Stimulated activated CD8-positive, alpha-beta memory T cell treated with anti-CD3 and anti-CD28 coated beads, Interleukin-2, amount 100 ng/mL, for 1 hour (primary cell): ENCODE results near the gene SEPTIN12.

Experiments
- DNase-seq, 2 donors: peaks; one replicate each; pipeline ENCODE4 v3.0.0-alpha.2; 2020; ENCODE audit warnings: low read depth in 2 of 2

SEPTIN12 gene

DNA sequence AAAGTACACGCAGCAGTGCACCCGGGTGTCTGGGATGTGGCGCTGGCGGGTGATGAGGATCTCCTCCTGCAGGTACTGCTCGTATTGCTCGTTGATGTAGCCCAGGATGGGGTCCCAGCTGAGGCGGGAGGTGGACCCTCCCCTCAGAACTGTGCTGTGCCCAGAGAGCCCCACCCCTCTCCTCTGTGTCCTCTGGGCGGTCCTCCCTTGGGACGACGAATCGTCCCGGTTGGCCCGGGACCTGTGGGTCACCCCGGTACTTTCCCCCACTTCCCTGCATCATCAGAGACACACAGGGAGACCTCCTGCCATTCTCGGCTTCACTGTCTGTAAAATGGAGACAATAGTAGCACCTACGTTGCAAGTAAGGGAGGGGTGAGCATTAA lies 4.2 kb downstream of the SEPTIN12 start:
- no peak for DNase-seq

DNA sequence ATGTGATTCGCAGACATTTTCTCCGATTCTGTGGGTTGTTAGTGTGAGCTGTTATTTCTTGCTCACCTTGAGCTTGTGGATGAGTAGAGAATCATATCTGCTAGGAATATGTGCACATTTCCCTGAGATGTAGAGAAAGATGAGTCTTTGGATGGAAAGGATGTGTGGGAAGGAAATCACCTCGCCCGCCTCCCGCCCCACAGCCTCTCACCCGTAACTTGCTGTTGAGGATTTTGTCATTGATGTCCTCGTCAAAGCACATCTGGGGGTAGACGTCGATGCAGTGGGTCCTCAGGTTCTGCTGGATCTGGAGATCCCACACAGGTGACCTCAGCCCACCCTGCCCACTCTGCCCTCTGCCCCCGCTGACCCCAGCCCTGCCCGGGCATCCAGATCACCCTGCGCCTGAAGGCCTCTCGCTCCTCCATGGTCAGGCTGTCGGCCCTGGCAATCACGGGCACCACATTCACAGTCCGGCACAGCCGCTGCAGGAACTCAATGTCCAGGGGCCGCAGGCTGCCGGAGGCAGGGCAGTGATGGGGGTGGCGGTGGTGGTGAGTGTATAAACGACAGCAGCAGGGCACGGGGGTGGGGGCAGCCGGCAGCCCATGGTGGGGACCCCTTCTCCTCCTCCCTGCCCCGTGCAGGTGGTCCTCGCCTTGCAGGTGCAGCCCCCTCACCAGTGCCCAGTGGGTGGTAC lies 4.7 kb downstream of the SEPTIN12 start:
- no peak for DNase-seq

DNA sequence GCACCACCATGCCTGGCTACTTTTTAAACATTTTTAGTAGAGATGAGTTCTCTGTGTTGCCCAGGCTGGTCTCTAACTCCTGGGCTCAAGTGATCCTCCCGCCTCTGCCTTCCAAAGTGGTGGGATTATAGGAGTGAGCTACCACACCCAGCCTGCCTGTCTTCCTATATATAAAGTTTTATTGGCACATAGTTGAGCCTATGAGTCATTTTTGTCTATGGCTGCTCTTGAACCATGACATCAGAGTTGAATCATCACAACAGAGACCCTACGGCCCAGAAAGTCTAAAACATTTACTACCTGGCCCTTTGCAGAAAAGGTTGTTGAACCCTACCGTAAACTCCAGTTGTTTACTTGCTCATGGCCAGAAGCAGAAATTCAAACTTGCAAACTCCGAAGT lies 7.9 kb downstream of the SEPTIN12 start:
- DNase-seq = no peak

DNA sequence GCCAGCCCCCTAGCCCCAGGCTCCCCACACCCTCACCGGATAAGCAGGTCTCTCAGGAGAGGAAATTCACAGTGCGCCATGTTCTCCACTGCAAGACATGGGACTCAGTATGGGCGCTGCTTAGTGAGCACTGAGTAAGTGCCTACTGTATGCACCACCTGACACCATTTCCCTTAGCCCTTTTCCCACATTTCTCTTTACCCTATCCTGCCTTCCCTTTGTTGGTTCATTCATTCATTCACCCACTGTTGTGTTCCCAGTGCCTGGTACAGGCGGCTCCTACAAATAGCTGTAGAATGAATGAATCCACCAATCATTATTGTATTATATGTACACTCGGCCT lies 10.1 kb downstream of the SEPTIN12 start:
- no peak for DNase-seq

DNA sequence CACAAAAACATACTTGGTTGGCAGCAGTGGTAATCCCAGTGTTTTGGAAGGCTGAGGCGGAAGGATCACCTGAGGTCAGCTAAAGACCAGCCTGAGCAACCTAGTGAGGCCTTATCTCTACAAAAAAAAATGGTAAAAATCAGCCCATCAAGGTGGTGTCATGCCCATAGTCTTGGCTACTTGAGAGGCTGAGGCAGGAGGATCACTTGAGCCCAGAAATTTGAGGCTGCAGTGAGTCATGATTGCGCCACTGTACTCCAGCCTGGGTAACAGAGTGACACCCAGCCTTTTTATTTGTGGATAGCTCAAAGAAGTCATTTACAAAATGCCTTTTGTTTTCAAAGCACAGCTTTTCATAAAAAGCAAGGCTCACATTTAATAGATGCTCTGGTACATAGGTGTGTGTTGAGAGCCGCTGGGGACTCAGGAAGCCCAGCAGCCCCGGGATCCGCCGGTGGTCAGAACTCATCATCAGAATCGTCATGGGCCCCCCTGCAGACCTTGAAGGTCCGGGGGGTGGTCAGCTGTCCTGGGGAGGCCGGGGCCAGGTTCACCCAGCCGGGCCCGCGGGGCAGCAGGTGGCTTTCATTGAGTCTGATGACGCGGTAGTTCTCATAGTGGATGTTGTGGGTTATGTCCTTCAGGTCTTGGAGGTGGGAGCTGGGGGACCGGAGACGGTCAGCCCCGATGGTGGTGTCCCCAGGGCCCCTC lies 10.7 kb downstream of the SEPTIN12 start:
- no peak for DNase-seq

DNA sequence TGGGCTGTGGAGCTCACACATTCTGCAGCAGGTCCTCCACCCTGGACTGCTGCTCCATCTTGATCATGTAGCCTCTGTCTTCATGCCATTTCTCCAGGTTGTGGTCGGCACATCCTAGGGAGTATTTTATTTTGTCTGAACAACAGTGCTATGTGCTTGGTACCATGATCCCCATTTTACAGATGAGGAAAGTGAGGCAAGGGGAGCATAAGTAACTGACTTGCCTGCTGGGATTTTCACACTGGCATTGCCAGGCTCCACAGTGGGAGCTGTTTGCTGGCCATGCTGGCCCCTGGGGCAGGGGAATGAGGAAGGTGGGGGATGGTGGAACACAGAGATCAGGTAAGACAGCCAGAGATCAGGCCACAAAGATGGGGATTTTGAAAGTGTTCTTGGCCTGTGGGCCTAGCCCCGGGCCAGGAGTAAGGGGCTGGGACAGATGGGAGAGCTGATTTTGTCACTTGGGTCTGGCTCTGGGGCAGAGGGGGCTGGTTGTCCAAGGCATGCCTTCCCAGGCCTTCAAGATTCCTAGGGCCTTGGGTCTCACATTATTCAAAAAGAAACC lies 11.9 kb downstream of the SEPTIN12 start:
- no peak for DNase-seq

DNA sequence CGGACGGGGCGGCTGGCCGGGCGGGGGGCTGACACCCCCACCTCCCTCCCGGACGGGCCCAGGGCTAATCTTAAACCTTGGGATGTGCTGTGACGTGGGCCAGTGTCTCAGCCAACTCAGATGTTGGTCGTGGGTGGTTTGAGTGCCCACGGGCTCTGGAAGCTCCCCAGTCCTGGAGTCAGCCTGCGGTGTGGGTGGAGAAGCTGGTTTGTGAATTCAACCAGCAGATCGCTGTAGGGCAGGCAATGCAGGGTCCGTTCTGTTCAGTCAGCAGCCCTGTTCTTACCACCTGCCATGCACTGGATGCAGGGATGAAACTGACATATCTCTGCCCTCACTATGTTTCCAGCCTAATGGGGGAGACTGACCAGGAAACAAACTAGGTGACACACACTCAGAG lies 13.1 kb downstream of the SEPTIN12 start:
- no peak for DNase-seq

DNA sequence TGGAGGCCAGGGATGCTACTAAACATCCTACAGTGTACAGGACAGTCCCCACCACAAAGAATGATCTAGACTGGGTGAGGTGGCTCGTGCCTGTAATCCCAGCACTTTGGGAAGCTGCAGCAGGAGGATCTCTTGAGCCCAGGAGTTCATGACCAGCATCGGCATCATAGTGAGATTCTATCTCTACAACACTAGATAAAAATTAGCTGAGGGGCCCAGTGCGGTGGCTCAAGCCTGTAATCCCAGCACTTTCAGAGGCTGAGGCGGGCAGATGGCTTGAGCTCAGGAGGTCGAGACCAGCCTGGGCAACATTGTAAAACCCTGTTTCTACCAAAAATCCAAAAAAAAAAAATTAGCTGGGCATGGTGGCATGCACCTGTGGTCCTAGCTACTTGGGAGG lies 15.8 kb downstream of the SEPTIN12 start:
- no peak for DNase-seq

DNA sequence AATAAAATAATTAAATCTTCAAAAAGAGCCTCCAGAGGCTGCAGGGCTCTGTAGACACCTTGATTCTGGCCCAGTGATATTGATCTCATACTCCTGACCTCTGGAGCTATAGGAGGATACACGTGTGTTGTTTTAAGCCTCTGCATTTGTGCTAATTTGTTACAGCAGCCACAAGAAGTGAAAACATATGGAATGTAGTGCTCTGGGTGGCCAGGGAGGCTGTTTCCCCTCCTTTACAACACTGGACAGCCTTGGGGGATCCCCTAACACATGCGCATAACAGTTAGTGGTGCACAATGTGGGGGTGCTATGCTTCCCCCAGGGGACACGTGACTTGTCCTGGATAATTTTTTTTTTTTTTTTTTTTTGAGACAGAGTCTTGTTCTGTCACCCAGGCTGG lies 16.5 kb downstream of the SEPTIN12 start:
- no peak for DNase-seq

DNA sequence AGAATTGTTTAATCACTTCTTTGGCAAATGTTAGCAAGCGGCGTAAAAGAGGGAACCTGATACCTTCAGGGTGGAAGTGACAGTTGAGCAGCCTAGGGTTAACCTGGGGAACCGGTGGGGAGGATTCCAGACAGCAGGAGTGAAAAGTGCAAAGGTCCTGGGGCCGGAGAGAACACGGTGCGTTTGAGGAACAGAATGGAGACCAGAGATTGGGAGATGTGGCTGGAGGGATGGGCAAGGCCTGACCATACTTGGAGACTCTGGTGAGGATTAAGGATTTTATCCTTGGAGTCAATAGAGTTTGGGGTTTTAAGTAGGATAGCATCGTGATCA lies 18.9 kb downstream of the SEPTIN12 start:
- DNase-seq = no peak

DNA sequence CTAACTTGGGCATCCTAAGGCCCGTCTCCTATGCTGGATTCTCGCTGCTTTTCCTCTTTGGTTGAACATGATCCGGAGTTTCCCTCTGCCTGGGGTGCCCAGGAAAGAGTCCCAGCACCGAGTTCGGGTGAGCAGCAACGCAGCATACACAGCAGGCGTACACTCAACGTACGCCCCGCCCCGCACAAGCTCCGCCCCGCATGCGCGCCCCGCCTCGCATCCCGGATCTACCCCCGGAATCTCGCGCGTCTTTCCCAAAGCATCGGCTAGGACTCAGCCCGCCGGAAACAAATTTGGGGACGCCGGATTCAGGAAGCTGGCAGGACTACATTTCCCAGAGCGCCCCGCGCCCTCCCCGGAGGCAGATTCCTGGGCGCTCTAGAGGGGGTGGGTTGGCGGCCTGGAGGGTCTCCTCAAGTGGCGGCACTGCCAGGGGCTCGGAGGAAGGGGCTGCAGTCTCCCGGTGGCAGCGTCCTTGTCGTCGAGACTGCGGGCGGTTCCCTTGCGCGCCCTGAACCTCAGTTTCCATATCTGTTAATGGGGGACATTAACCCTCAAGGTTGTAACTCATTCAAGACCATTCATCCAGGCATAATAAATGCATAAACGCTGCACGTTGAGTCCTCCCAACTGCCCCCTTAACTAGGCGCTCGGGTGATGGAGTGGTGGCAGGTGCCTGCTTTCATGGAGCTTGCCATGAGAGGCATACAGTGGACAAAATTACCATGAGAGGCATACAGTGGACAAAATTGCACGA lies 19.4 kb downstream of the SEPTIN12 start:
- DNase-seq = peak; percentile 60 to 69

DNA sequence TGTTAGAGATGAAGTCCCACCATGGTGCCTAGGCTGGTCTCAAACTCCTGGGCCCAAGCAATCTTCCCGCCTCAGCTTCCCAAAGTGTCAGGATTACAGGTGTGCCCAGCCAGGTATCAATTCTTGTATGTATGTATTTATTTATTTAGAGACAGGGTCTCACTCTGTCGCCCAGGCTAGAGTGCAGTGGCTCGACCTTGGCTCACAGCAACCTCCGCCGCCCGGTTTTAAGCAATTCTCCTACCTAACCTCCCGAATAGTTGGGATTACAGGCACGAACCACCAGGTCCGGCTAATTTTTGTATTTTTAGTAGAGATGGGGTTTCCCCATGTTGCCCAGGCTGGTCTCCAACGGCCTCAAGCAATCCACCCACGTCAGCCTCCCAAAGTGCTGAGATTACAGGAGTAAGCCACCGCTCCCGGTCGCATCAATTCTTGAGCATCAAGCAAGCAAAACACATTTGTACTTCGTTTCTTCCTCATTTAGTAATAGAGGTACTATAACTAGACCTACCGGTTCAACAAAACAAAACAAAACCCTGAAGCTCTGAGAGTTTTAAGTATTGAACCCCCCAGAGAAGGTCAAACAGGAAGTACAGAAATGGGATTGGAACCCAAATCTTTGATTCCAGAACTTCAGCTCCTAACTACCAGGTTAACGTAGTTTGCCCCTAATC lies 20.1 kb downstream of the SEPTIN12 start:
- no peak for DNase-seq

DNA sequence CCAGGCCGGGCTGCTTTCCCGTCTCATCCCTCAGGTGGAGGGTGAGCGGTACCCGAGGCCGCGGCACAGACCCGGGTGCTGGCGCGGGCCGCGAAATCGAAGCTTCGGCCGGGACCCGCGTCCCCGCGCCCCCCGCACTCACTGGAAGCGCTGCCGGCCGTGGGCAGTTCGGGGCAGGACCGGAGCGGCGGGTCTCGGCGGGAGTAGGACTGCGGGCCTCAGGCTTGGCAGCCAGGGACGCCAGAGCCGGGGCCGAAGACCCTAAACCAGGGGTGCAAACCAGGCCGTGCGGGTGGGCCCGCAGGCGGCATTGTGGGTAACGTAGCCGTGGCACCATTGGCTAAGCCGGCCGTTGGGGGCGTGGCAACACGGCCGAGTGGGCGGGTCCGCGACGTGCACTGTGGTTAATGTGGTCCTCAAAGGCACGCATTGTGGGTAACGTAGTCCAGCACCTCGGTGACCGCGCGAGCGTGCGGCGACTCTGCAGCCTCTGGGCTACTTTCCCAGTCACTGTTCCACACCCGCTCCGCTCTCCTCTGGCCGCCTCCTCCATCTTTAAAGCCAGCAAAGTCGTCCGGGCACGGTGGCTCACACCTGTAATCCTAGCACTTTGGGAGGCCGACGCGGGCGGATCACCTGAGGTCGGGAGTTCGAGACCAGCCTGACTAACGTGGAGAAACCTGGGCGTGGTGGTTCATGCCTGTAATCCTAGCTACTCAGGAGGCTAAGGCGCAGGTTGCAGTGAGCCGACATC lies 21.1 kb downstream of the SEPTIN12 start, which contains the start of gene ZNF500:
Gene ZNF500, minus strand, starts transcription at position 288 of the 754 bp plus-strand sequence. CDS start 1,184 bp downstream, outside the sequence.
- DNase-seq = peak; percentile 91 to 98

DNA sequence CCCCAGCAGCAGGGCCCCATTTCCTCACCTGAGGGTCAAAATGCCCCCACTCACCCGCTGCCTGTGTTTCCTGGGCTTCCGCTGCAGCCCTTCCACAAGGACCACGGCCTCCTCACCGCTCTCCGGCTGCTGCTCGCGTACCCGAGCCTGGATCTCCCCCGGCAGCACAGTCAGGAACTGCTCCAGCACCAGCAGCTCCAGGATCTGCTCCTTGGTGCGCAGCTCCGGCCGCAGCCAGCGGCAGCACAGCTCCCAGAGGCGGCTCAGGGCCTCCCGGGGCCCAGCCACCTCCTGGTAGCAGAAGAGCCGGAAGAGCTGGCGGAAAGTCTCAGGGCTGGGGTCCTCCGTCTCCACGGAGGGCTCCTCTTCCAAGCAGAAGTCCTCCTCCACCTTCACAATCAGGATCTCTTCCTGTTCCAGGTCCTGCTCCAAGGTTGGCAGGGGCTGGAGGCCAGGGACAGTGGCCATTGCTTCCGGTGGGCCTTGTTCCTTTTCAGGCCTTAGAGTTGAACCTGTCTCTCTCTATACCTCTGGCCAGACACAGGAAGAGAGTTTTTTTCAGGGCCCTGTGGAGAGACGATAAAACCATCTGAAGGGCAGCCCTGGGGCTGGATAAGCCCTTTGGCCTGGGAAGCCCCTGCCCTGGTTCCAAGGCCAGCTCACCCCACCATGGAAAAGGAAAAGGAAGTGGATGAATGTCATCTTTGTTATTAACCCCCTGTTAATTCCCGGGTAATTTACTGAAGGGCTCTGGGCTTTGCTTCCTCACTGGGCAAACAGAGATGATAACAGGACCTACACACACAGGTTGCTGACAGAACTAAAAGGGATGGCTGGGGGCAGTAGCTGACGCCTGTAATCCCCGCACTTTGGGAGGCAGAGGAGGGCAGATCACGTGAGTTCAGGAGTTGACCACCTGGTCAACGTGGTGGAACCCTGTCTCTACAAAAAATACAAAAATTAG lies 22.4 kb downstream of the SEPTIN12 start:
- no peak for DNase-seq

DNA sequence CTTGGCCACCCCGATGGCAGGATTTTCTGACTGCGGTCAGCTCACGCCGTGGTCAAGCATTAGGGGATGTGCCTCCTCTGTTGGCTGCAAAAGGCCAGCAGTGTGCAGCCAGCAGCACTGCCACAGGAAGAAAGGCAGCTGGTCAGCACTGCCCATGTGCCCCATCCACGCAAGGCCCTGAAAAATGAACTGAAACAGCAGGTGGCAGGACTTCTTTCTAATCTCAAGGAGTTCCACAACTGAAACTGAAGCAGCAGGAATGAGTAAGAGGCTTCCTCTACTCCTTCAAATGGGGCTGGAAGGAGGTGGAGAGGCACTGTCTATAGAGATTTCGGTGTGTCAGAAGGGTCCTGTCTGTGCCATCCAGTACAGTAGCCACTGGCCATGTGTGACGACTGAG lies 24.4 kb downstream of the SEPTIN12 start:
- no peak for DNase-seq

DNA sequence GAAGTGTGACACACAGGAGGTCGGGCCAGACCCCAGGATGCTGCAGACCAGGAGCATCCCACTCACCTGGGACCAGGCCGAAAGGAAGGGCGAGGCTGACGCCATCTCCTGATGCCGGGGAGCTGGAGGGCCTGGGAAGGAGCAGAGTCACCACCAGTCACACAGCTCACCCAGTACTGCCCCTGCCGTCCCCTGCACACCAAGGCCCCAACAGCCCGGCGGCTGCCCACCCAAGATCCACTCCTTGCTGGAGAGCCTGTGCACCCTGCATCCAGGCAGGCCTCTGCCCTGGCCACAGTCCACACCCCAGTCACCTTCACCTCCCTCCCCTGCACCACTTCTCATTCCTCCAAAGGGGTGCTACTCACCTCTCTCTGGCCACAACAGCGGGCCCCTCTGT lies 25.9 kb downstream of the SEPTIN12 start:
- no peak for DNase-seq

DNA sequence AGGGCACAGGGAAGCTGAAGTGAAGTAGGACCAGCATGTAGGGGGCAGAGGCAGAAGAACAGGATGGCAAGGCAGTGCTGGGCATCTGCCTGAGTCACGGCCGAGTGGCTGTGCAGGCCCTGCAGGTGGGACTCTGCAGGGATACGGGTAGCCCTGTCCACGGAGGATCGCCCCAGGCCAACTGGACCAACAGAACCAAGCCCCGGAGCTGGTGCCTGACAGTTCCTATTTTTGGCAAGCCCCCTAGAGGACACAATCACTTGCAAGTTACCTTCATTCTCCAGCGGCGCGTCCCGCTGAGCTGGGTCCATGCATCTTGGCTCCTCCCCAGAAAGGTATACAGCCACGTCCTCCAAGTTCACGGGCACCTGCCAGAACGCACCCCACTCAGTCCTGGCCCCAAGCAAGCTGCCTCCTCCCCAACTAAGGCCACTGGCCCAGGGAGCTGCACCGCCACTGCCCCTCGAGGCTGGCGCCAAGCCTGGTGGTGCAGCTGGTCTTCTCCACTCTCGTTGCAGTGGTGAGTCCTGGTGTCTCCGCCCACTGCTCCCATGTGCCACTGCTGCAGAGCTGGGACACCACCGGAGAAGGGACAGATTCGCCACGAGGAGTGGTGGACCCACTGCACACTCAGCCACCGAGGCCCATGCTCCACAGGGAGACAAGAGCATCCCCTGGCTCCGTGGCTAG lies 27.8 kb downstream of the SEPTIN12 start:
- DNase-seq = no peak

DNA sequence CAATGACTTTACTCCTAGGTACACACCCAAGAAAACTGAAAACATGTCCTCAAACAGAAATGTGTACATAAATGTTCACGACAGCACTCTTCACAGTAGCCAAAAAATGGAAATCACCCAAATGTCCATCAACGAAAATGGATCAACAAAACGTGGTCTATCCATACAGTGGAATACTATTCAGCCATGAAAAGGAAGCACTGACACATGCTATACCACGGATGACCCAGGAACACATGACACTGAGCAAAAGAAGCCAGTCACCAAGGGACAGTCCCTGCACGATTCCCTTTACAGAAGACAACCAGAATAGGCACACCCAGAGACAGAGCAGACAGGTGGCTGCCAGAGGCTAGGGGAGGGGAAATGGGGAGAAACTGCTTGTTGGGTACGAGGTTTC lies 32.5 kb downstream of the SEPTIN12 start:
- no peak for DNase-seq

DNA sequence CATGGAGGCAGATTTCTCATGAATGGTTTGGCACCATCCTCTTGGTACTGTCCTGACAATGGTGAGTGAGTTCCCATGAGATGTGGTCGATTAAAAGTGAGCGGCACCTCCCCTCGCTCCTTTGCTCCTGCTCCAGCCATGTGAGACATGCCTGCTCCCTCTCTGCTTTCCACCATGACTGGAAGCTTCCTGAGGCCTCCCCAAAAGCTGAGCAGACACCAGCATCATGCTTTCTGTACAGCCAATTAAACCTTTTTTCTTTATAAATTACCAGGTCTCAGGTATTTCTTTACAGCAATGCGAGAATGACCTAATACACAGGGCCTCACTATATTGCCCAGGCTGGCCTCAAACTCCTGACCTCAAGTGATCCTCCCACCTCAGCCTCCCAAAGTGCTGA lies 33.3 kb downstream of the SEPTIN12 start:
- DNase-seq = no peak

DNA sequence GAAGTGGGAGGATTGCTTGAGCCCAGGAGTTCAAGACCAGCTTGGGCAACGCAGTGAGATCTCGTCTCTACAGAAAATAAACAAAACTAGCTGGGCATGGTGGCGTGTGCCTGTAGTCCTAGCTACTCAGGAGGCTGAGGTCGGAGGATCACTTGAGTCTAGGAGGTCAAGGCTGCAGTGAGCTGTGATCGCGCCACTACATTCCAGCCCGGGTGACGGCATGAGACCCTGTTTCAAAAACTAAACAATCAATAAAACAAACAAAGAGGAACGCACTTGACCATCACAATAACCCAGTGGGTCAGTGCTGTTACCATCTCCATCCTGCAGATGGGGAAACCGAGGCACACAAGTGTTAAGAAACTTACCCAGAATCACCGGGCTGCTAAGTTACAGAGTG lies 34.9 kb downstream of the SEPTIN12 start:
- DNase-seq = no peak
